HEK293 (cell line): Measurements from ENCODE around the gene RBCK1.

ENCODE experiments used
- CTCF ChIP-seq: fragments of 450-650 bp; formaldehyde crosslinking; IDR thresholded peaks from 2 replicates; pipeline ENCODE4 v1.5.1; 2016; ENCODE audit warnings: missing biosample characterization, missing genetic modification characterization
- HOXC10 ChIP-seq: sonication (generic); formaldehyde crosslinking; IDR thresholded peaks from 2 replicates; pipeline ENCODE4 v1.8.1; 2023; ENCODE audit warnings: mild to moderate bottlenecking, missing genetic modification reagents
- KLF8 ChIP-seq: fragments of 450-650 bp; formaldehyde crosslinking; IDR thresholded peaks from 2 replicates; pipeline ENCODE4 v1.5.1; 2016; ENCODE audit warnings: missing biosample characterization, missing genetic modification characterization
- OVOL3 ChIP-seq: fragments of 450-650 bp; formaldehyde crosslinking; IDR thresholded peaks from 2 replicates; pipeline ENCODE4 v1.5.1; 2016; ENCODE audit warnings: missing biosample characterization, missing genetic modification characterization
- PATZ1 ChIP-seq: fragments of 450-650 bp; formaldehyde crosslinking; IDR thresholded peaks from 2 replicates; pipeline ENCODE4 v1.5.1; 2016; ENCODE audit warnings: missing biosample characterization, missing genetic modification characterization
- PBX3 ChIP-seq: sonication (generic); formaldehyde crosslinking; IDR thresholded peaks from 2 replicates; pipeline ENCODE4 v1.8.1; 2022; ENCODE audit warnings: mild to moderate bottlenecking, moderate library complexity, missing genetic modification reagents
- PRDM1 ChIP-seq: fragments of 450-650 bp; formaldehyde crosslinking; IDR thresholded peaks from 2 replicates; pipeline ENCODE4; 2016; ENCODE audit warnings: missing biosample characterization, missing genetic modification characterization
- PRDM10 ChIP-seq: fragments of 450-650 bp; formaldehyde crosslinking; IDR thresholded peaks from 2 replicates; pipeline ENCODE4 v1.5.1; 2016; ENCODE audit warnings: missing biosample characterization, missing genetic modification characterization
- PRDM4 ChIP-seq: fragments of 450-650 bp; formaldehyde crosslinking; IDR thresholded peaks from 2 replicates; pipeline ENCODE4 v1.5.1; 2017; ENCODE audit warnings: missing biosample characterization, missing genetic modification characterization
- REPIN1 ChIP-seq: fragments of 450-650 bp; formaldehyde crosslinking; IDR thresholded peaks from 2 replicates; pipeline ENCODE4 v1.5.1; 2017; ENCODE audit warnings: missing biosample characterization, missing genetic modification characterization, low read depth
- SALL2 ChIP-seq: fragments of 450-650 bp; formaldehyde crosslinking; IDR thresholded peaks from 2 replicates; pipeline ENCODE4 v1.5.0; 2017; ENCODE audit warnings: missing biosample characterization, mild to moderate bottlenecking, missing genetic modification characterization, borderline replicate concordance
- YY2 ChIP-seq: fragments of 450-650 bp; formaldehyde crosslinking; IDR thresholded peaks from 2 replicates; pipeline ENCODE4 v1.5.1; 2016; ENCODE audit warnings: missing biosample characterization, missing genetic modification characterization
- ZBTB21 ChIP-seq: fragments of 450-650 bp; formaldehyde crosslinking; IDR thresholded peaks from 2 replicates; pipeline ENCODE4 v1.5.1; 2017; ENCODE audit warnings: missing biosample characterization, missing genetic modification characterization
- ZNF157 ChIP-seq: fragments of 450-650 bp; formaldehyde crosslinking; IDR thresholded peaks from 2 replicates; pipeline ENCODE4 v1.5.1; 2016; ENCODE audit warnings: missing biosample characterization, missing genetic modification characterization
- ZNF175 ChIP-seq: fragments of 450-650 bp; formaldehyde crosslinking; IDR thresholded peaks from 2 replicates; pipeline ENCODE4 v1.5.1; 2016; ENCODE audit warnings: missing biosample characterization, missing genetic modification characterization
- ZNF23 ChIP-seq: fragments of 450-650 bp; formaldehyde crosslinking; IDR thresholded peaks from 2 replicates; pipeline ENCODE4 v1.5.1; 2016; ENCODE audit warnings: missing biosample characterization, missing genetic modification characterization, borderline replicate concordance
- ZNF404 ChIP-seq: fragments of 450-650 bp; formaldehyde crosslinking; IDR thresholded peaks from 2 replicates; pipeline ENCODE4 v1.5.1; 2017; ENCODE audit warnings: missing biosample characterization, missing genetic modification characterization
- ZNF548 ChIP-seq: fragments of 450-650 bp; formaldehyde crosslinking; IDR thresholded peaks from 2 replicates; pipeline ENCODE4 v1.5.1; 2016; ENCODE audit warnings: missing biosample characterization, missing genetic modification characterization
- ZNF571 ChIP-seq: fragments of 450-650 bp; formaldehyde crosslinking; IDR thresholded peaks from 2 replicates; pipeline ENCODE4 v1.5.0; 2017; ENCODE audit warnings: missing biosample characterization, missing genetic modification characterization
- ZNF585B ChIP-seq: fragments of 450-650 bp; formaldehyde crosslinking; IDR thresholded peaks from 2 replicates; pipeline ENCODE4 v1.5.1; 2016; ENCODE audit warnings: missing biosample characterization, missing genetic modification characterization
- ZNF596 ChIP-seq: fragments of 450-650 bp; IDR thresholded peaks from 2 replicates; pipeline ENCODE4 v1.5.0; 2018; ENCODE audit warnings: missing biosample characterization, mild to moderate bottlenecking, missing genetic modification characterization, moderate library complexity
- ZNF654 ChIP-seq: fragments of 450-650 bp; formaldehyde crosslinking; IDR thresholded peaks from 2 replicates; pipeline ENCODE4 v1.5.1; 2016; ENCODE audit warnings: low read depth, missing biosample characterization, missing genetic modification characterization
- ZNF658 ChIP-seq: fragments of 450-650 bp; formaldehyde crosslinking; IDR thresholded peaks from 2 replicates; pipeline ENCODE4; 2016; ENCODE audit warnings: missing biosample characterization, missing genetic modification characterization
- ZNF692 ChIP-seq: fragments of 450-650 bp; formaldehyde crosslinking; IDR thresholded peaks from 2 replicates; pipeline ENCODE4 v1.5.1; 2016; ENCODE audit warnings: missing biosample characterization, missing genetic modification characterization
- ZNF776 ChIP-seq: fragments of 450-650 bp; formaldehyde crosslinking; IDR thresholded peaks from 2 replicates; pipeline ENCODE4 v1.5.0; 2017; ENCODE audit warnings: missing biosample characterization, missing genetic modification characterization, borderline replicate concordance
- ZSCAN4 ChIP-seq: fragments of 450-650 bp; formaldehyde crosslinking; IDR thresholded peaks from 2 replicates; pipeline ENCODE4 v1.5.1; 2017; ENCODE audit warnings: missing biosample characterization, missing genetic modification characterization

Gene RBCK1

GRCh38 chr20:401682-402495, 6.2 kb upstream of the RBCK1 start (continued):
- no peak for TF ChIP-seq PRDM4
- TF ChIP-seq KLF8 (tag by site-specific recombination), result no peak
- TF ChIP-seq SALL2 (tag by site-specific recombination), result no peak
- peak; percentile 71 for TF ChIP-seq ZNF692 (tag by site-specific recombination)
- TF ChIP-seq ZNF175 (tag by site-specific recombination), result no peak
- no peak for TF ChIP-seq ZNF404 (tag by site-specific recombination)
- TF ChIP-seq ZNF548 (tag by site-specific recombination), result 0 out of 2 replicates have a peak, but pooled peaks have one; percentile 16
- no peak for TF ChIP-seq PATZ1 (tag by site-specific recombination)
- no peak for TF ChIP-seq OVOL3 (tag by site-specific recombination)
- no peak for TF ChIP-seq ZNF654 (tag by site-specific recombination)
- TF ChIP-seq PRDM1, result no peak
- TF ChIP-seq ZNF776, result no peak
- TF ChIP-seq ZNF23 (tag by site-specific recombination), result no peak
- no peak for TF ChIP-seq ZNF585B (tag by site-specific recombination)
- no peak for TF ChIP-seq REPIN1 (tag by site-specific recombination)
- TF ChIP-seq ZBTB21, result peak; percentile 42; the same call in 1 of the 2 replicates
- no peak for TF ChIP-seq CTCF (tag by site-specific recombination)
- TF ChIP-seq PBX3 (CRISPR knock-in tag), result no peak
- no peak for TF ChIP-seq ZNF571 (tag by site-specific recombination)
- no peak for TF ChIP-seq HOXC10
- TF ChIP-seq ZNF596 (tag by site-specific recombination), result no peak
- no peak for TF ChIP-seq ZSCAN4 (tag by site-specific recombination)
- no peak for TF ChIP-seq ZNF157 (tag by site-specific recombination)
- TF ChIP-seq YY2, result peak; percentile 50
- peak; percentile 60 for TF ChIP-seq PRDM10 (tag by site-specific recombination)
- no peak for TF ChIP-seq ZNF658
